ENCODE results near the gene SETD1B. TPM values are rescaled to one million over a fixed set of nuclear protein-coding genes. Genes with fewer than 3 reads are reported as not detected.
A peak's percentile ranks its signal among the peaks of the same experiment; 100 is the strongest.

SETD1B gene
- total and polyA plus RNA-seq, 2 donors (not counting 1 experiment from before 2014, with no cell fraction given), result 7.9 to 61.4 TPM

DNA sequence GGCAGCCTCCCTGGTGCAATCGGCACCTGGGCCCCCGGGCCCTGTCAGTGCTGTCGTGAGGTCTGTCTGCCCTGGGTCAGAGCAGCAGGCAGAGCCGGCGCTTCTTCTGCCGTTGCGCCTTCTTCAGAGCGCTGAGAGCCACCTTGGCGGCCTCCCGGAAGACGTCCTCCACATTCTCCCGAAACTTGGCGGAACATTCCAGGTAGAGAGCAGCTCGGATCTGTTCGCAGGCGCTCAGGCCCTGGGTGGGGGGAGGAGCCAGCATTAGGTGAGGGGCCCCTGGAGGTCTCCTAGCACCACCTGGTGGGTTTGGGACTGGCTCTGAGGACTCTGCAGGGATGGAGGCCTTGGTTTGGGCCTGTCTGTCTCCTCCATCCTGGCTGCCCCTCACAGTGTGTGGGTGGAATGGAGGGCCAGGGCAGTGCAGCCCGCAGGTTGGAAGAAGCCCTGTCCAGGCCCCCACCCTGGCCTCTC, 24.4 kb upstream of the SETD1B start:
- no peak overlapping the region for H3K9ac ChIP-seq (ENCODE audit: low read length)
- no peak for ATAC-seq (ENCODE audit: low read depth)

DNA sequence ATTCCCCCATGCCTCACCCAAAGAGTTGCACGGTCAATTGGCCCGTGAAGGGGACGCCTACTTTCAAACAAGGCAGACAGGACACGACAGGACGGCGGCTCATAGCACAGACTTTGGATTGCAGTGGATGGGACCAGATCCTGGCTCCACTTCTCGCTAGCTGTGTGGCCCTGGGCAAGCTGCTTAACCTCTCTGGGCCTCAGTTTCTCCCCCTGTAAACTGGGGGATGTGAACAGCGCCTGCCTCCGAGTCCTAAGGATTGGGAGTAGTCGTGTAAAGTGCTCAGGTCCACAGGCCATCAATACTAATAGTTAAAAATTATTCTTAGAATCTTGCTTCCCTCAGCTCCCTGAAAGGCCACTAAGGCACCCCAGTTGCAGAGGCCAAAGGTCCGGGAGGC, 23.4 kb upstream of the SETD1B start:
- H4K20me1 ChIP-seq (ENCODE audit: control insufficient read depth, insufficient read depth, low read length, poor library complexity, severe bottlenecking), result peaks cover 19% of the 10 kb centered on the region
- no peak overlapping the region for H3K9ac ChIP-seq (ENCODE audit: low read length)
- Mint-ChIP-seq H3K4me1 (peaks cover 47% of the 10 kb centered on the region), H3K9me3 (ENCODE audit: insufficient read depth) (no peaks in the 10 kb centered on the region), H3K27me3 (no peaks in the 10 kb centered on the region), H3K27ac (peak overlapping the region; percentile 91), H3K4me3 (no peak overlapping the region)
- H3K79me2 ChIP-seq (ENCODE audit: control insufficient read depth, insufficient read depth, low read length), result peaks cover 100% of the 10 kb centered on the region
- H3K27ac ChIP-seq (ENCODE audit: low read length in 2 of 2), result peak overlapping the region in 1 of 2 donors; percentile 96
- no peak for DNase-seq
- ChIA-PET CTCF (interaction anchor here (1.0 to 33.5 kb wide), 2 partner anchors 22 to 115 kb away, joined by 3 to 1947 read pairs; partner anchors contain the start of genes RHOF and SETD1B), POLR2A (interaction anchor here (0.6 to 3.4 kb wide), 4 partner anchors 9 to 127 kb away, joined by 3 to 60 read pairs (median 8); partner anchors contain the start of gene RHOF)
- no peak overlapping the region for H3K4me3 ChIP-seq (ENCODE audit: control extremely low read depth in 1 of 5, extremely low read depth in 1 of 5, insufficient read depth in 1 of 5, low read depth in 2 of 5, low read length in 4 of 5)
- no peak overlapping the region for H3K4me2 ChIP-seq (replicated peaks; ENCODE audit: low read depth, low read length, poor library complexity, severe bottlenecking)
- peaks cover 0 to 44% of the 10 kb centered on the region in 2 experiments for H3K36me3 ChIP-seq (replicated peaks in 1 of 2; ENCODE audit: control extremely low read depth in 1 of 2, control insufficient read depth in 1 of 2, extremely low read depth in 1 of 2, insufficient read depth in 2 of 2, low read length in 1 of 2)
- no peak overlapping the region for H2AFZ ChIP-seq (ENCODE audit: insufficient read depth, low read depth, low read length, poor library complexity, severe bottlenecking)
- WGBS (ENCODE audit: insufficient coverage), result 95% methylated on average over 8 of the region's 11 CpGs
- TF ChIP-seq EZH2 (IDR thresholded peaks at IDR 0.05; ENCODE audit: borderline replicate concordance, insufficient read depth, low read depth, low read length, poor library complexity, severe bottlenecking), result no peak
- TF ChIP-seq, protein P1, sequence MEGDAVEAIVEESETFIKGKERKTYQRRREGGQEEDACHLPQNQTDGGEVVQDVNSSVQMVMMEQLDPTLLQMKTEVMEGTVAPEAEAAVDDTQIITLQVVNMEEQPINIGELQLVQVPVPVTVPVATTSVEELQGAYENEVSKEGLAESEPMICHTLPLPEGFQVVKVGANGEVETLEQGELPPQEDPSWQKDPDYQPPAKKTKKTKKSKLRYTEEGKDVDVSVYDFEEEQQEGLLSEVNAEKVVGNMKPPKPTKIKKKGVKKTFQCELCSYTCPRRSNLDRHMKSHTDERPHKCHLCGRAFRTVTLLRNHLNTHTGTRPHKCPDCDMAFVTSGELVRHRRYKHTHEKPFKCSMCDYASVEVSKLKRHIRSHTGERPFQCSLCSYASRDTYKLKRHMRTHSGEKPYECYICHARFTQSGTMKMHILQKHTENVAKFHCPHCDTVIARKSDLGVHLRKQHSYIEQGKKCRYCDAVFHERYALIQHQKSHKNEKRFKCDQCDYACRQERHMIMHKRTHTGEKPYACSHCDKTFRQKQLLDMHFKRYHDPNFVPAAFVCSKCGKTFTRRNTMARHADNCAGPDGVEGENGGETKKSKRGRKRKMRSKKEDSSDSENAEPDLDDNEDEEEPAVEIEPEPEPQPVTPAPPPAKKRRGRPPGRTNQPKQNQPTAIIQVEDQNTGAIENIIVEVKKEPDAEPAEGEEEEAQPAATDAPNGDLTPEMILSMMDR (IDR thresholded peaks at IDR 0.05), result no peak
- intact Hi-C loops (cut with micrococcal nuclease), result no loop called here
- H3K9me3 ChIP-seq (ENCODE audit: control extremely low read depth in 1 of 3, control insufficient read depth in 2 of 3, insufficient read depth in 1 of 3, low read length in 2 of 3), result no peaks in the 10 kb centered on the region
- no peak for ATAC-seq (ENCODE audit: low read depth)
- no peaks in the 10 kb centered on the region for H3K27me3 ChIP-seq (replicated peaks in 1 of 4; ENCODE audit: control extremely low read depth in 1 of 4, control insufficient read depth in 3 of 4, insufficient read depth in 4 of 4, low read length in 3 of 4)
- peaks cover 50 to 69% of the 10 kb centered on the region in 2 donors for H3K4me1 ChIP-seq (ENCODE audit: control insufficient read depth in 2 of 2, insufficient read depth in 2 of 2, low read length in 2 of 2)

More for the DNA sequence above, 24.4 kb upstream of the SETD1B start:
- no peaks in the 10 kb centered on the region for H3K9me3 ChIP-seq (ENCODE audit: control extremely low read depth in 1 of 3, control insufficient read depth in 2 of 3, insufficient read depth in 1 of 3, low read length in 2 of 3)
- TF ChIP-seq, protein P1 (IDR thresholded peaks at IDR 0.05), result no peak
- no peak for TF ChIP-seq EZH2 (IDR thresholded peaks at IDR 0.05; ENCODE audit: borderline replicate concordance, insufficient read depth, low read depth, low read length, poor library complexity, severe bottlenecking)
- peaks cover 19% of the 10 kb centered on the region for H4K20me1 ChIP-seq (ENCODE audit: control insufficient read depth, insufficient read depth, low read length, poor library complexity, severe bottlenecking)
- no peaks in the 10 kb centered on the region for H3K9me3 Mint-ChIP-seq (ENCODE audit: insufficient read depth)
- H3K4me1 ChIP-seq (ENCODE audit: control insufficient read depth in 2 of 2, insufficient read depth in 2 of 2, low read length in 2 of 2), result peaks cover 43 to 59% of the 10 kb centered on the region in 2 donors
- H2AFZ ChIP-seq (ENCODE audit: insufficient read depth, low read depth, low read length, poor library complexity, severe bottlenecking), result no peak overlapping the region
- peaks cover 94% of the 10 kb centered on the region for H3K79me2 ChIP-seq (ENCODE audit: control insufficient read depth, insufficient read depth, low read length)
- DNase-seq, result no peak
- WGBS (ENCODE audit: insufficient coverage), result over 99% methylated on average over 17 of the region's 17 CpGs
- ChIA-PET CTCF (interaction anchor here (33.5 kb wide), 1 partner anchor 23 kb away, joined by 1947 read pairs; the partner anchor contains the start of genes RHOF and SETD1B), POLR2A (interaction anchor here (0.9 to 1.0 kb wide), 2 partner anchors 10 to 15 kb away, joined by 3 to 4 read pairs; no protein-coding TSS in a partner anchor)
- intact Hi-C loops (cut with micrococcal nuclease), result loop anchor here (5.0 kb wide), 1 partner anchor 33 kb away; no protein-coding TSS in a partner anchor
- no peaks in the 10 kb centered on the region for H3K27me3 ChIP-seq (replicated peaks in 1 of 4; ENCODE audit: control extremely low read depth in 1 of 4, control insufficient read depth in 3 of 4, insufficient read depth in 4 of 4, low read length in 3 of 4)
- no peak overlapping the region for H3K27ac Mint-ChIP-seq
- H3K27me3 Mint-ChIP-seq, result no peaks in the 10 kb centered on the region
- H3K4me3 Mint-ChIP-seq, result no peak overlapping the region
- no peak overlapping the region for H3K4me2 ChIP-seq (replicated peaks; ENCODE audit: low read depth, low read length, poor library complexity, severe bottlenecking)
- peaks cover 39% of the 10 kb centered on the region for H3K4me1 Mint-ChIP-seq
- H3K4me3 ChIP-seq (ENCODE audit: control extremely low read depth in 1 of 5, extremely low read depth in 1 of 5, insufficient read depth in 1 of 5, low read depth in 2 of 5, low read length in 4 of 5), result no peak overlapping the region
- H3K27ac ChIP-seq (ENCODE audit: low read length in 2 of 2), result peak overlapping the region in 1 of 2 donors; percentile 41
- peaks cover 0 to 44% of the 10 kb centered on the region in 2 experiments for H3K36me3 ChIP-seq (replicated peaks in 1 of 2; ENCODE audit: control extremely low read depth in 1 of 2, control insufficient read depth in 1 of 2, extremely low read depth in 1 of 2, insufficient read depth in 2 of 2, low read length in 1 of 2)
